Ureter (tissue), 1 donor: ENCODE measurements around the gene ATG5. TPM values are rescaled to one million over a fixed set of nuclear protein-coding genes. Genes with fewer than 3 reads are reported as not detected.
"Not testable (repeated sequence)": the region's sequence is repeated elsewhere in the genome, so short reads cannot be mapped to it uniquely, and the experiment has no call there.

ENCODE experiments used
- DNase-seq: peaks from one replicate; pipeline ENCODE4 v3.0.0-alpha.2; 2020; ENCODE audit warnings: low spot score
- total RNA-seq: library from RNA; stranded (reverse); gene quantifications from one replicate; pipeline ENCODE4 v1.2.4, GENCODE V29; 2023
- donor health status: DM: yes; HTN: yes; CAD: no.

Gene ATG5
- total RNA-seq, 1 donor from 2014 or later: 45.0 TPM

GRCh38 chr6:106156413-106156812 is 169.1 kb downstream of the ATG5 start:
- no peak for DNase-seq

- no peak for DNase-seq
Observed at GRCh38 chr6:106155219-106155830, 170.2 kb downstream of the ATG5 start.

GRCh38 chr6:106154326-106154725 is 171.2 kb downstream of the ATG5 start:
- DNase-seq: no peak

DNA sequence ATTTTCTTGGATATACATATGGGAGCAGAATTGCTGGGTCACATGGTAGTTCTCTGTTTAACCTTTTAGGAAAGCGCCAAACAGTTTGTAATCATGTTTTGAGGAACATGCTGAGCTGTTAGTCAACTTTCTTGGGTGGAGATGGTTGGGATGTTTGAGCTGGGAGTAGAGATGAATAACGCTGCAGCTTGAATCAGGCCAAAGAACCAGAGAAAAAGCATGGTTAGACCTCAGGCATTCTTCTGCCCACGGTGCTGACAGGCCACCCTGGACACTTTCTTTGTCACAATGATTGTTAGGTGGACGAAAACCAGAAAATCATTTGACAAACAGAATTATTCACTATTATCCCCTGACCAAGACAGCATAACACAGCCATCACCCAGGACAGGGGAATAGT is 172.6 kb downstream of the ATG5 start:
- no peak for DNase-seq

DNA sequence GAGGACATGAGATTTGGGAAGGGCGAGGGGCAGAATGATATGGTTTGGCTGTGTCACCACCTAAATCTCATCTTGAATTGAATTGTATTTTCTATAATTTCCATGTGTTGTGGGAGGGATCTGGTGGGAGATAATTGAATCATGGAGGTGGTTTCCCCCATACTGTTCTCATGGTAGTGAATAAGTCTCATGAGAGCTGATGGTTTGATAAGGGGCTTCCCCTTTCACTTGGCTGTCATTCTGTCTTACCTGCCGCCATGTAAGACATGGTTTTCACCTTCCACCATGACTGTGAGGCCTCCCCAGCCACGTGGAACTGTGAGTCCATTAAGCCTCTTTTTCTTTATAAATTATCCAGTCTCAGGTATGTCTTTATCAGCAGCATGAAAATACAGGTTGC is 173.1 kb downstream of the ATG5 start:
- not testable (repeated sequence) for DNase-seq

- no peak for DNase-seq
Observed at GRCh38 chr6:106149472-106150069, 176.0 kb downstream of the ATG5 start.

GRCh38 chr6:106147476-106147875 is 178.1 kb downstream of the ATG5 start:
- no peak for DNase-seq

DNA sequence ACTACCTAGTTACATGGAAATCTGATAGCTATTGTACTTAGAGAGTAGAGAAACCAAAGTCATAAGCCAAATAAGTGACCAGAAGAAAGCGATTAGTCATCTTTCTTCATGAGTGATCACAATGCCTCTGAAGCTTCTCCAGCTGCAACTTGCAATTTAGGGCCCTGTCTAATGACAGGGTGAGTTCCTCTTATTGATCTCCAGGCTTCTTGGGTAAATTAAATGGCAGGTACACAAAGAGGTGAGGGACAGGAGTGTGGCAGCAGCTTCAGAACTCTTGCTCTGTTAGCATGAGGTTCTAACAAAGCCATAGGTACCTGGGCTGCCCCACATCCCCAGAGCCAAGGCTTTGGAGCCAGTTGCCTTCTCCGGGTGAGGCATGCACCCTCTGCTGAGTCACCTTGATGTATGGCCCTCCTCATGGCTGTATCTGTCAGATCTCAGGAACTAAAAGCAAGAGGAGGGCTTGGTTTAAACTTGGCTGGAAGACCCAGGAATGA is 178.7 kb downstream of the ATG5 start:
- no peak for DNase-seq

DNA sequence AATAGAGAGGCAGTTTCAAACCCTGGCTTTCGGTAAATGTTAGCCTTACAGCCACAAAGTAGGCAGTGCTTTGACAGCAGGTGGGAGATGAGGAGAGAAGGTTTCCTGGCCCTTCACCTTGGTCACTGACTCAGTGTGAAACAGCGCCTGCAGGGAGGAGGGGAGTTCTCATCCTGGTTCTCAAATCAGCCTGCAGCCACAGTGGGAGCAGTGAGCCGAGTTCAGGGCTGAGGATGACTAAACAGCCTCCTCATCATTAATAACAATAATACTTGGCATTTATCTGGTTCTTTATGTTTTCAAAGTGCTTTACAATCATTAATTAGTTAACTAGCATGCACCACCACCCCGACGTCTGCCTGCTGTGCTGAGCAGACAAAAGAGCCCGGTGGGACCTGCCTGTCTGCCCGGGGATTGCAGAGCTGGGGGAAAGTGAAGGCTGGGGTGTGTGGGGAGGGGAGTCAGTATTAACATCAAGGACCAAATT is 179.8 kb downstream of the ATG5 start:
- no peak for DNase-seq

GRCh38 chr6:106145144-106145543 is 180.4 kb downstream of the ATG5 start:
- no peak for DNase-seq

DNA sequence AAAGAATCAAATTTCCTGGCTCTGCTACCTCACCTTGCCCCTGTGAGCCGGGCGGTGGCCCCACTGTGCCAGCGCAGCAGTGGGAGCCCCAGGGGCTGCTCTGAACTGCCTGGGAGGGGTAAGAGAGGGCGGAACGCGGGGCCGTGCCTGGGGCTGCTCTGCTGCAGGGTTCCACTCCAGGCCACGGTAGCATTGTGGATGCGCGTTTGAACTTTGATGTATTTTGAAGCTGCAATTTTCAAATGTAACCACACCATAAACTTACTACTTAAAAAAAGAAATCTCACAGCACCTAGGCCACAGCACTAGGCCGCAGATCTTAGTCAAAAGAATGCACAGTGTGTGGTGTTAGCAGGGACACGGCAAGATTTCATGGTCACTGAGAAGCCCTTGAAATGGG is 181.9 kb downstream of the ATG5 start:
- no peak for DNase-seq

DNA sequence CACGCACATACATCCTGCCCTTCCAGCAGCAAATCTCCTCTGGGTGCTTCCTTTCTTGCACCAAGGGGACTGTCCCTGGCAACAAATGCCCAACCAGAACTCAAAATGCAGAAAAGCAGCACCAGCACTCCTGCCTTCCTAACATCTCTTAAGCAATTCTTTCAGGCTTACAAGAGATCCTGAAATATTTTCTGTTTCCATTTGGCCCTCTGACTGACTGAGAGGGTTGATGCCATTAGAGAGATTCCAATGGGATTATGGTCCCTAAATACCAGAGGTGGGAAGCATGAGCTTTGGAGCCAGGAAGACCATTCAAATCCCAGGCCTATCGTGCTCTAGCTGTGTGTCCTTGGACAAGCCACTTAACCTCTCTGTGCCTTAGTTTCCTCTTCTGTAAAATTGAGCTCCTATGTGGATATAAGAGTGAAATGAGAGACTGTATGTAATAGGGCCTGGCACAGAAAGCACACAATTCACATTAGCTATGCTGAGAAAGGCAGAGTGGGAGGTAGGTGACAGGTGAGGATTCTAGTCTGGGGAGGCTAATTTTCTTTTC is 182.6 kb downstream of the ATG5 start:
- DNase-seq: no peak

GRCh38 chr6:106141441-106142237 is 183.9 kb downstream of the ATG5 start:
- no peak for DNase-seq

DNA sequence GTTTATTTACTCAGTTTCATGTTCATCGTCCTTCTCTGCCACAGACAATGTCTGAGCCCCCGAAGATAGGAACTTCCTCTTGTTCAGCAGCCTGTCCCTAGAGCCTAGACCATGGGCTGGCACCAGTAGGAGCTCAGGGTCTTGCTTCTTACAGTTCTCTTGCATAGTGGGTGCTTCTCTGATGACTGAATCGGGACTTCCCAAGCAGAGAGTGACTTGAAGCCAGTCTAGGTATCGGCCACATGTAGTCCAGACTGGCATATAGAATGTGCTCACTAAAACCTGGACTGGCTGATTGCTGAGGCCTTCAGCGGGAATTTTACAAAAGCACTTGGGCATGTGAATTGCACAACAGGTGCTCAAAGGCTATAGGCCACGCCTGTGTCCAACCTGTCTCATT is 187.4 kb downstream of the ATG5 start:
- no peak for DNase-seq

DNA sequence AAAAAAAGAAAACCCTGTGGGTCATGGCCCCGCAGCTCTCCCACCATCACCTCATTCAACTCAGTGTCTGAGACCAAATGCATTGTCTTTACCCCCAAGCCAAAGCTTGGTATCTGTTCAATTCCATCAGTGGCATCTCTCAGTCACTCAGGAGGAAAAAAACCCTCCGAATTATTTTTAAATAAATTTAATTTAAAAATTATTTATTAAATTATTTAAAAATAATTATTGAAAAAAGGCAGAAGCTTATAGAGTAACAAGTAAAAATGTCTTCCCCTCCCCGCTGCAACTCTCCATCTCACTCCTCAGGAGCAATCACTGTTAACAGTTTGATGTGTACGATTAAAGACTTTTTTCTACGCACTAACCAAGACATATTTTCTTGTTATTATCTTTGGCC is 188.7 kb downstream of the ATG5 start:
- no peak for DNase-seq

DNA sequence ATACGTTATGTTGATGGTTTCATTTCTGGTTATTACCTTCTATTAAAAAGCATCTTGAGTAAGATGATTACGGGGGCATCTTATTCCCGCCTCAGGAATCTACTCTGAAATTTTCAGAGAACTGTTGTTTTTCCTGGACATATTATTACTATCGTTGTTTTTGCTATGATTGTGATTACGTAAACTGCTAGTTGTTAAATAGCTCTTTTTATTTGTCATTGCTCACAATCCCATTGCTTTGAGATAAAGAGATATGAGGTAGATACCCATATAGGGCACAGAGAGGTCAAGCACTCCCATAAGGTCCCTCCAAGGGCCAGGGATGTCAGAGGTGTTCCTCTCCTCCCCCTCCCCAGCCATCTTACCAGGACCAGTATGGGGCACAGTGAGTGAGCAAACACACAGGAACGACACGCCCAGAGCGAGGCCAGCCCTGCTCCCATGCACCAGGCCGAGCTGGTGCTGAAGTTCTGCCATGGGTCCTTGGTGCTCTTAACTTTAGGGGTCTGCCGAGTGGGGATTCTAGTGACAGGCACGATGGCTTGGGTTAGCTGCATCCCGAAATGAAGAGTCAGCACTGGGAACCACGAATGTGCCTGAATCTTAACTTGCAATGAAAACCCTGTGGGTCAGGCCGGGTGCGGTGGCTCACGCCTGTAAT is 189.5 kb downstream of the ATG5 start:
- DNase-seq: no peak

DNA sequence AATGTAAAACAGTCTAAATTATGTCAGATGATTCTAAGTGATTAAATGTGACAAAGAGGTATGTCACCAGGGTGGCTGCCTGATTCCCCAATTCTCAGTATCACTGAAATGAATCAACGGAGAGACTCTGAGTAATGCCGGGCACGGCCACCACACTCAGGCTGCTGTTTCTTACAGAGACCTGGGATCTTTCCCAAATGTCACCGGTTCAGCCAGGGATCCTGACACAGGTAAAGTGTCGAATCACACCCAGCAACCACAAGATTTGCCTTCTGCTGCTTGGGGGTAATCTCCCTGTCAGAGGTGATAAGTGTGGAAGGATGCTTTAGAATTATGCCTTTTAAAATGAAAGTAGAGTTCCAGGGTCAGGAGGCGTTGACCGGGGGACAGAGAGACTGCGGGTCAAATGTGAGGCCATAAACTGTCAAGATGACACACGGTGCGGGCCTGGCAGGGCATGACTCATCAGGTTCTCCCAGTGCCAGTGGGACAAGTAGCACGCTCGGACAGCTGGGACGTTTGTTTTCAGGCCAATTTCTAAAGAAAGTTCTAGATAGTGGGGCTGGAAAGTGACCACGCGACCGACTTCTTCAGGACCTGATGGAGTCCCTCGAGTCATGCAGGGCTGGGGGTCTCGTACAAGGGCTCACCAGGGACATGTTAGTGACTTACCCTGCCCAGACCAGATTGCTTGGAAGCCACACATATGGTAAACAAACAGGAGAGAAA is 190.5 kb downstream of the ATG5 start:
- no peak for DNase-seq
